Heart left ventricle (tissue), 13 donors: ENCODE data around the gene CRYBG1.

Experiments
- POLR2A ChIP-seq, 2 donors: fragments of 450-650 bp; IDR thresholded peaks; one replicate each; pipeline ENCODE4 v1.6.1; 2017; ENCODE audit warnings: antibody characterized with exemption in 2 of 2, mild to moderate bottlenecking in 2 of 2, moderate library complexity in 2 of 2
- TF ChIP-seq, protein P1 (sequence below), 12 donors: fragments of 200-600 bp; sonication (generic) in 4 of 12; IDR thresholded peaks; one replicate each; pipeline versions ENCODE4 v1.5.0 to v1.8.0; 2018 to 2022; ENCODE audit warnings: antibody characterized with exemption in 12 of 12, mild to moderate bottlenecking in 5 of 12
- donor health status: ischemic (EF 13 %, LVEDD 7.1; RV severe dilation, severe dysfunction).
- donor health status: DM: no; HTN: yes; CAD: no.
- donor health status: DM: no; HTN: no; CAD: no.
- donor health status: ischemic (EF 25% LVEDD 6.9; RV normal size, moderate dysfunction).
- donor health status: ischemic (EF 25% LVEDD 5.7; RV mildly dilated, moderate dysfunction).
- donor health status: ischemic (EF 35%, LVEDD 5.7; RV mildly dilated, moderate dysfunction).
- donor health status: nonischemic (EF 11% LVEDD 7.7; RV severe dilation, severe dysfunction).
- donor health status: DM: yes; HTN: yes; CAD: no.
- donor health status: PGD.
- donor health status: ischemic (EF 29% LVEDD 5.4; RV normal size, mild dysfunction).
- donor health status: nonischemic (EF 23%, LVEDD 6.1; RV moderate dilation, normal function).

DNA sequence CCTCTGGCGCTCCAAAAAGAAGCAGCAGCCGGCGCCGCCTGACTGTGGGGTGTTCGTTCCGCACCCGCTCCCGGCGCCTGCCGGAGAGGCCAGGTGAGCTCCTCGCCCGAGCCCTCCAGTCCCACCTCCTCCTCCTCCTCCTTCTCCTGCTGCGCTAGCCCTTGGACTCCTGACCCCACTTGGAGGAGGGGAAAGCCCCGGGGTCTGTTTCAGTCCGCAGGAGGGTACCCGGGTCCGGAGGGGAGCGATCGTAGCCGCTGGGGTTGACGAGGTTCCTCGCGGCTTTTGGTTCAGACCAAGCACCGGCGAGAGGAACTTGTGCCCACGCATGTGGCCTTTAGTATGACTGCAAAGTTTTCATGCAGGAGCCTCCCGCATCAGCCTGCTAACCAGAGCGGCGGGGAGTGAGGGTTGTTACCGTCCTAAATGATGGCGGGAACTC lies 493 bp downstream of the CRYBG1 start:
- TF ChIP-seq, protein P1, sequence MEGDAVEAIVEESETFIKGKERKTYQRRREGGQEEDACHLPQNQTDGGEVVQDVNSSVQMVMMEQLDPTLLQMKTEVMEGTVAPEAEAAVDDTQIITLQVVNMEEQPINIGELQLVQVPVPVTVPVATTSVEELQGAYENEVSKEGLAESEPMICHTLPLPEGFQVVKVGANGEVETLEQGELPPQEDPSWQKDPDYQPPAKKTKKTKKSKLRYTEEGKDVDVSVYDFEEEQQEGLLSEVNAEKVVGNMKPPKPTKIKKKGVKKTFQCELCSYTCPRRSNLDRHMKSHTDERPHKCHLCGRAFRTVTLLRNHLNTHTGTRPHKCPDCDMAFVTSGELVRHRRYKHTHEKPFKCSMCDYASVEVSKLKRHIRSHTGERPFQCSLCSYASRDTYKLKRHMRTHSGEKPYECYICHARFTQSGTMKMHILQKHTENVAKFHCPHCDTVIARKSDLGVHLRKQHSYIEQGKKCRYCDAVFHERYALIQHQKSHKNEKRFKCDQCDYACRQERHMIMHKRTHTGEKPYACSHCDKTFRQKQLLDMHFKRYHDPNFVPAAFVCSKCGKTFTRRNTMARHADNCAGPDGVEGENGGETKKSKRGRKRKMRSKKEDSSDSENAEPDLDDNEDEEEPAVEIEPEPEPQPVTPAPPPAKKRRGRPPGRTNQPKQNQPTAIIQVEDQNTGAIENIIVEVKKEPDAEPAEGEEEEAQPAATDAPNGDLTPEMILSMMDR (IDR thresholded peaks at IDR 0.05) = no peak
- no peak for TF ChIP-seq POLR2A (IDR thresholded peaks at IDR 0.05)
